ENCODE measurements around the gene SELENOP.

DNA sequence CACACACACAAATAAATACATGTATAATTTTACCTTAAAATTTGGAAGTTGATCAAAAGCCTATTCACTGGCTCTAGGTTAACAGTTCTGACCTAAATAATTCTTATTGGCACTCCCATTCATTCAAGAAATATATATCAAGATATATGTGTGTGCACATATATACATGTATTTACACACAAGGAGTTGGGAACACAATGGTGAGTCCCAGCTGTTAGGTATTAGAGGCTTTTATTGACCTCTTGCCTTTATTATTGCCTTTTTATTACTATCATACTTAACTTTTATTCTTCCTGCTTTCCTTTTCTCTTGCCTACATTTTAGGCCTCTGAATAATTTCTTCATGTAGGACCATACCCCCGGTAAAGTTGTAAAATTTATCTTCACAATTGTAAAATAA lies 30.1 kb downstream of the SELENOP start:
- TF ChIP-seq, protein P1, sequence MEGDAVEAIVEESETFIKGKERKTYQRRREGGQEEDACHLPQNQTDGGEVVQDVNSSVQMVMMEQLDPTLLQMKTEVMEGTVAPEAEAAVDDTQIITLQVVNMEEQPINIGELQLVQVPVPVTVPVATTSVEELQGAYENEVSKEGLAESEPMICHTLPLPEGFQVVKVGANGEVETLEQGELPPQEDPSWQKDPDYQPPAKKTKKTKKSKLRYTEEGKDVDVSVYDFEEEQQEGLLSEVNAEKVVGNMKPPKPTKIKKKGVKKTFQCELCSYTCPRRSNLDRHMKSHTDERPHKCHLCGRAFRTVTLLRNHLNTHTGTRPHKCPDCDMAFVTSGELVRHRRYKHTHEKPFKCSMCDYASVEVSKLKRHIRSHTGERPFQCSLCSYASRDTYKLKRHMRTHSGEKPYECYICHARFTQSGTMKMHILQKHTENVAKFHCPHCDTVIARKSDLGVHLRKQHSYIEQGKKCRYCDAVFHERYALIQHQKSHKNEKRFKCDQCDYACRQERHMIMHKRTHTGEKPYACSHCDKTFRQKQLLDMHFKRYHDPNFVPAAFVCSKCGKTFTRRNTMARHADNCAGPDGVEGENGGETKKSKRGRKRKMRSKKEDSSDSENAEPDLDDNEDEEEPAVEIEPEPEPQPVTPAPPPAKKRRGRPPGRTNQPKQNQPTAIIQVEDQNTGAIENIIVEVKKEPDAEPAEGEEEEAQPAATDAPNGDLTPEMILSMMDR (IDR thresholded peaks at IDR 0.05): no peak
- TF ChIP-seq POLR2A (IDR thresholded peaks at IDR 0.05): no peak

Data from uterus (tissue), 2 donors.